K562 (cell line): ENCODE measurements around the gene SSU72. TPM values are rescaled to one million over a fixed set of nuclear protein-coding genes. Genes with fewer than 3 reads are reported as not detected.

ENCODE experiments used
- ATAC-seq: fragments of 200-7000 bp; cut with Tn5 transposase; 3 replicates; pipeline ENCODE4 v1.9.1; 2020; ENCODE audit warnings: moderate library complexity
- BruUV-seq: library from RNA; stranded (reverse); fragments of 400-500 nt; replicated peaks from 2 replicates; lab custom pipeline; 2021; lab: Mats Ljungman, UMichigan
- CTCF ChIA-PET: fragments of 300-600 bp; formaldehyde crosslinking; extraction: SDS; loops from one replicate; lab custom pipeline; 2021; ENCODE audit warnings: low intra/inter-chr PET ratio; lab: Yijun Ruan, JAX
- POLR2A ChIA-PET: fragments of 300-600, 350-650 bp; sonication (Branson Sonifier 250); formaldehyde crosslinking; extraction: SDS; loops from one replicate; lab custom pipeline; 2021; ENCODE audit warnings: antibody characterized with exemption, inconsistent platforms; lab: Yijun Ruan, JAX
- DNase-seq, 4 experiments: peaks; one replicate each; pipeline versions ENCODE4 v3.0.0 to v3.0.0-alpha.2; 2011 to 2018; ENCODE audit warnings: low spot score in 3 of 4, mixed read lengths in 3 of 4; ENCODE audit errors: extremely low read depth in 1 of 4
- FAIRE-seq: peaks from 2 replicates; lab custom pipeline; 2011; peaks lifted over from hg19 to GRCh38; lab: Jason Lieb, UNC
- H2AFZ ChIP-seq: 2 replicates; pipeline ENCODE4 v1.6.0; 2011; ENCODE audit warnings: low read depth, low read length, control low read depth, inconsistent platforms
- H3K27ac ChIP-seq: fragments of 200-600 bp; 3 replicates; pipeline ENCODE4 v1.8.0; 2011; ENCODE audit warnings: low read depth, mild to moderate bottlenecking, control low read depth, inconsistent platforms, low read length, moderate library complexity, mixed read lengths; ENCODE audit errors: extremely low read depth
- H3K27me3 ChIP-seq, 2 experiments: fragments of 300-600 bp in 1 of 2; 2 replicates in 1 of 2; 3 replicates in 1 of 2; pipeline versions ENCODE4 v1.6.0 to v1.8.0; 2011; ENCODE audit warnings: inconsistent platforms in 2 of 2, low read length in 2 of 2, mild to moderate bottlenecking in 1 of 2, mixed read lengths in 1 of 2, moderate library complexity in 1 of 2; ENCODE audit not compliant: control insufficient read depth in 2 of 2, insufficient read depth in 2 of 2
- H3K36me3 ChIP-seq: fragments of 300-600 bp; 3 replicates; pipeline ENCODE4 v1.8.0; 2011; ENCODE audit warnings: mild to moderate bottlenecking, low read length, inconsistent platforms; ENCODE audit not compliant: control insufficient read depth, insufficient read depth
- H3K4me1 ChIP-seq, 2 experiments: fragments of 200-600 bp in 1 of 2; replicated peaks in 1 of 2; 2 replicates in 1 of 2; 3 replicates in 1 of 2; pipeline versions ENCODE4 v1.5.1 to v1.8.0; 2011; ENCODE audit warnings: inconsistent platforms in 2 of 2, low read length in 2 of 2, mild to moderate bottlenecking in 1 of 2, mixed read lengths in 1 of 2, moderate library complexity in 1 of 2; ENCODE audit not compliant: control insufficient read depth in 2 of 2, insufficient read depth in 2 of 2
- H3K4me2 ChIP-seq: 2 replicates; pipeline ENCODE4 v1.6.1; 2011; ENCODE audit warnings: low read length, control low read depth, inconsistent platforms, mixed read lengths; ENCODE audit not compliant: insufficient read depth
- H3K4me3 ChIP-seq: fragments of 200-600 bp; sonication (generic), shearing (Covaris generic); 2 replicates; pipeline ENCODE4 v1.5.1; 2016; ENCODE audit warnings: control low read depth, inconsistent platforms
- H3K79me2 ChIP-seq: fragments of 200-600 bp; 3 replicates; pipeline ENCODE4 v1.8.0; 2011; ENCODE audit warnings: low read length, inconsistent platforms; ENCODE audit not compliant: control insufficient read depth, insufficient read depth
- H3K9ac ChIP-seq, 2 experiments: 2 replicates each; pipeline versions ENCODE4 v1.6.0 to v1.6.1; 2011; ENCODE audit warnings: low read depth in 2 of 2, low read length in 2 of 2, control low read depth in 1 of 2, inconsistent platforms in 1 of 2, mild to moderate bottlenecking in 1 of 2, mixed read lengths in 1 of 2; ENCODE audit not compliant: insufficient read depth in 1 of 2
- H3K9me1 ChIP-seq: one replicate; pipeline ENCODE4 v1.6.0; 2011; ENCODE audit warnings: inconsistent platforms, mild to moderate bottlenecking, low read length, moderate library complexity; ENCODE audit not compliant: control insufficient read depth, insufficient read depth
- H3K9me3 ChIP-seq: replicated peaks from 2 replicates; pipeline ENCODE4 v1.5.1; 2011; ENCODE audit warnings: low read depth, low read length, inconsistent platforms; ENCODE audit not compliant: control insufficient read depth, insufficient read depth
- H4K20me1 ChIP-seq: replicated peaks from 2 replicates; pipeline ENCODE4 v1.6.1; 2011; ENCODE audit warnings: low read length, inconsistent platforms, mixed read lengths; ENCODE audit not compliant: control insufficient read depth, insufficient read depth
- CBFB ChIP-seq: sonication (generic); formaldehyde crosslinking; IDR thresholded peaks from 2 replicates; pipeline ENCODE4 v1.4.0; 2020; ENCODE audit warnings: mild to moderate bottlenecking, missing genetic modification reagents
- CC2D1A ChIP-seq: fragments of 450-650 bp; IDR thresholded peaks from 2 replicates; pipeline ENCODE4 v1.6.1; 2017; ENCODE audit warnings: mild to moderate bottlenecking
- CCAR2 ChIP-seq: fragments of 200-400 bp; formaldehyde crosslinking; IDR thresholded peaks from 2 replicates; pipeline ENCODE4 v1.6.1; 2017; ENCODE audit warnings: mild to moderate bottlenecking, low read depth, low read length
- EP400 ChIP-seq: fragments of 450-650 bp; IDR thresholded peaks from 2 replicates; pipeline ENCODE4 v1.6.1; 2017; ENCODE audit warnings: antibody characterized with exemption, mild to moderate bottlenecking, moderate library complexity
- JUNB ChIP-seq: fragments of 450-650 bp; formaldehyde crosslinking; conservative IDR thresholded peaks from 2 replicates; pipeline ENCODE4 v1.4.0; 2020; ENCODE audit warnings: mild to moderate bottlenecking
- MEIS2 ChIP-seq: fragments of 450-650 bp; IDR thresholded peaks from 2 replicates; pipeline ENCODE4 v1.6.1; 2014; ENCODE audit warnings: mild to moderate bottlenecking; ENCODE audit not compliant: partially characterized antibody
- MTF1 ChIP-seq: fragments of 250-450 bp; sonication (Bioruptor Pico); IDR thresholded peaks from 2 replicates; pipeline ENCODE4 v1.9.0; 2021; ENCODE audit warnings: moderate library complexity, mild to moderate bottlenecking, inconsistent platforms, borderline replicate concordance
- PHB ChIP-seq: fragments of 250-450 bp; sonication (Bioruptor Pico); IDR thresholded peaks from 2 replicates; pipeline ENCODE4 v1.5.0; 2021
- PTBP1 ChIP-seq: fragments of 200-400 bp; formaldehyde crosslinking; IDR thresholded peaks from 2 replicates; pipeline ENCODE4 v1.6.1; 2017; ENCODE audit warnings: low read depth, low read length
- TCF3 ChIP-seq: sonication (generic); formaldehyde crosslinking; IDR thresholded peaks from 2 replicates; pipeline ENCODE4 v1.4.0; 2020; ENCODE audit warnings: mild to moderate bottlenecking, missing genetic modification reagents
- TOE1 ChIP-seq, 2 experiments: fragments of 450-650 bp in 1 of 2; sonication (generic) in 1 of 2; formaldehyde crosslinking in 1 of 2; IDR thresholded peaks; 2 replicates each; pipeline versions ENCODE4 v1.7.1 to v1.8.0; 2016 to 2022; ENCODE audit warnings: borderline replicate concordance in 2 of 2, mild to moderate bottlenecking in 2 of 2, antibody characterized with exemption in 1 of 2, inconsistent platforms in 1 of 2, low read depth in 1 of 2, missing genetic modification reagents in 1 of 2, moderate library complexity in 1 of 2
- WGBS: fragments of 100-300 bp; shearing (Covaris generic); methylation state at CpG from one replicate; pipeline ENCODE4 v1.1.6; 2016; ENCODE audit warnings: low coverage, mixed read lengths; ENCODE audit not compliant: insufficient coverage; ENCODE audit errors: missing lambda C conversion rate; 5-methylcytosine and 5-hydroxymethylcytosine counted together
- in situ Hi-C: fragments of 300-500 bp; cut with MboI; formaldehyde crosslinking; loops from 4 replicates; pipeline ENCODE4 v1.15.0; 2018; ENCODE audit warnings: inconsistent platforms, mixed read lengths
- intact Hi-C: fragments of 100-400 bp; cut with micrococcal nuclease; formaldehyde crosslinking; loops from 2 replicates; pipeline ENCODE4 v1.14.2; 2022
- polyA plus RNA-seq, 8 experiments: library from polyadenylated mRNA; depleted of rRNA in 4 of 8; stranded (reverse) in 5 of 8; unstranded in 3 of 8; fragments of >200 nt; fragmentation: Nextera tagmentation in 2 of 8; fragmentation: Illumina TruSeq in 1 of 8; extraction: Ambion mirVana in 2 of 8; extraction: Trizol in 1 of 8; gene quantifications; 2 replicates each; pipeline versions ENCODE4 v1.2.1 to v1.2.3, GENCODE V29; 2011 to 2014; ENCODE audit warnings: inconsistent platforms in 1 of 8, missing spikeins in 1 of 8
- total RNA-seq, 7 experiments: library from RNA; depleted of rRNA in 6 of 7; stranded (reverse); fragments of >200 nt in 6 of 7; fragmentation: Illumina TruSeq in 2 of 7; extraction: Trizol in 2 of 7; gene quantifications; 2 replicates each; pipeline versions ENCODE4 v1.2.1 to v1.2.3, GENCODE V29; 2011 to 2021; ENCODE audit warnings: low replicate concordance in 1 of 7
- TF ChIP-seq, protein P1 (sequence below): fragments of 450-650 bp; formaldehyde crosslinking; IDR thresholded peaks from 2 replicates; pipeline ENCODE4 v1.4.0; 2022; ENCODE audit warnings: missing genetic modification characterization
- TF ChIP-seq, protein P2 (sequence below): fragments of 450-650 bp; conservative IDR thresholded peaks from 2 replicates; pipeline ENCODE4 v1.6.1; 2016; ENCODE audit warnings: missing genetic modification characterization, low read depth, mild to moderate bottlenecking, missing compliant biosample characterization, moderate library complexity
- TF ChIP-seq, protein P3 (sequence below): sonication (generic); formaldehyde crosslinking; IDR thresholded peaks from 2 replicates; pipeline ENCODE4 v1.8.0; 2022; ENCODE audit warnings: missing genetic modification reagents, mild to moderate bottlenecking, moderate library complexity, borderline replicate concordance

The SSU72 gene
- total and polyA plus RNA-seq, 9 of the 15 experiments (the other 6 are each of a cell fraction or from before 2014, with no cell fraction given): 70.8 to 201 (median 94.6) TPM

DNA sequence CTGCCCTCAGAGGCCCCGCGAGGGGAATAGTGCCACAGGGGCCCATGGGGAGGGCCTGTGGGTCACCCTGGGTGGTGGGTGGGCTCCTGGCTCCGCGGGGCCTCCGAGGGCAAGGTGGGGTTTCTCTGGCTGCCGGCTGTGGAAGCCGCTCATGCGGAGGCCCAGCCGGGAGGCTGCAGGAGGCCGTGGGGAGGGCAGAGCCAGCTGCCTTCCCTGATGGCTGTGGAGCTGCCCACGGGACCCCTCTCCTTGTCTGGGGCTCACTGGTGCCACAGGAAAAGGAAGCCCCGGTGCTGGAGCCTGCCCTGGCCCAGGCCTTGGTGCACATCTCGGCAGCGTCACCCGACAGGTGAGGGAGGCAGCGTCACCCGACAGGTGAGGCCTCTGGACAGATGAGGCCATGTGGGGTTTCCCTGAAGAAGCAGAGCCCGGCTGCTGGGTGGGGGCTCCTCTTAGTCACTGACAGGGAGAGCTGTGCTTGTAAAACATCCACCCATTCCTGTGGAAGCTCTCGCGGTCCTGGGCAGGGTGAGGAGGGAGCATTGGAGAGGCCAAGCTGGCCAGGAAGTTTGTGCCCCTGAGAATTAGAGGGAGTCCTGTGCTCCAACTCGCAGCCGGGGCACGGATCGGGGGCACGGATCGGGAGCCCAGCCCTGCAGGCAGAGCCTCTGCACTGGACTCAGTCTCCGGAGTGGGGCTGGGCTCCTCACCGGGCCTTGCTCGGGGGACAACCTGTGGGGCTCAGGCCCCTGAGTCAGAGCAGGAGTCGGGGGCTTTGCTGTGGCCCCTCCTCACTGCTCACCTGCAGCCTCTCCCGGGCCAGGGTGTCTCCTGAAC, 46.7 kb upstream of the SSU72 start (continued):
- no peak for TF ChIP-seq MTF1 (CRISPR knock-in tag)
- no peak for TF ChIP-seq MEIS2
- no peak for TF ChIP-seq PTBP1
- TF ChIP-seq CBFB (CRISPR knock-in tag): no peak
- TF ChIP-seq JUNB (CRISPR knock-in tag): no peak
- no peak for TF ChIP-seq CCAR2
- TF ChIP-seq, all 486 proteins: peak for 0

DNA sequence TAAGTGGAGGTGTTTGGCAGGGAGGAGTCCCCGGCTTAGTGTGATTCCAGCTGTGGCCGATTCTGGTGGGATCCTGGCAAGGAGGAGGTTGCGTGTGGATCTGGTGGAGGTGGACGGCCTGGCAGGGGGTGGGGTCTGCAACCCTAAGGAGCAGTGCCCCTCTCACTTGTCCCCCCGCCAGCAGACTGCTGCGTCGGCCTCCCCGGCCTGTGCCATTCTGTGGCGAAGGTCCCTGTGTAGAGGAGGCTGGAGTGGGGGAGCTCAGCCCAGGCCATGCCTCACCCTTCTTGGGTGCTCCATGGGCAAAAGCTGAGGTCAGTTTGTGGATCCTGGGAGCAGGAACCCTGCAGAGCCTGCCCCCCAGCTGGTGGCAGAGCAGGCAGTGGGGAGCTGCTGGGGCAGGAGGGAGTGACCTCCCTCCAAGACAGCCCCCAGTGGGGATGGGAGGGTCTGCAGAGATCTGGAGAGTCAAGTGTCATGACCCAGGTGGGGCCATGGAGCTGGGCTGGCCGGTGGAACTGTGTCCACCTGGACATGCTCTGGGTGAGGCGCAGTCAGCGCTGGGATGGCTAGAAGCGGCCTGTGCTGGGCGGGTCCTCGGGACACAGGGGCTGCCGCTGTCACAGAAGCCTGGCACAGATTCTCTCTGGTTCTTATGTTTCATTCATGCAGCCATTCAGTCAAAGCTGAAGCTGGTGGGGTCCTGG, 45.9 kb upstream of the SSU72 start:
- WGBS: 73% methylated on average over 15 of the region's 16 CpGs
- no peak for FAIRE-seq
- Histone ChIP-seq H3K27ac (no peak overlapping the region), H3K36me3 (peaks cover 9% of the 10 kb centered on the region; the same call in 2 of the 3 replicates), H4K20me1 (peaks cover 18% of the 10 kb centered on the region; the same call in 1 of the 2 replicates), H3K4me3 (no peak overlapping the region), H3K9ac (peak overlapping the region in 1 of 2 experiments; percentile 78; a peak in 2 of 4 replicates), H3K27me3 (no peaks in the 10 kb centered on the region), H3K4me1 (peaks cover 9 to 91% of the 10 kb centered on the region in 2 experiments; a peak in 3 of 5 replicates), H3K4me2 (no peak overlapping the region), H3K79me2 (peaks cover 12% of the 10 kb centered on the region), H3K9me3 (no peaks in the 10 kb centered on the region), H3K9me1 (no peaks in the 10 kb centered on the region), H2AFZ (no peak overlapping the region)
- intact Hi-C loops: no loop called here
- ChIA-PET POLR2A (no interaction called here), CTCF (interaction anchor here (1.7 kb wide), 1 partner anchor 47 kb away, joined by 5 read pairs; no protein-coding TSS in a partner anchor)
- DNase-seq: no peak
- ATAC-seq: no peak
- in situ Hi-C loops: no loop called here
- no TSS peak for BruUV-seq
- TF ChIP-seq, protein P1, sequence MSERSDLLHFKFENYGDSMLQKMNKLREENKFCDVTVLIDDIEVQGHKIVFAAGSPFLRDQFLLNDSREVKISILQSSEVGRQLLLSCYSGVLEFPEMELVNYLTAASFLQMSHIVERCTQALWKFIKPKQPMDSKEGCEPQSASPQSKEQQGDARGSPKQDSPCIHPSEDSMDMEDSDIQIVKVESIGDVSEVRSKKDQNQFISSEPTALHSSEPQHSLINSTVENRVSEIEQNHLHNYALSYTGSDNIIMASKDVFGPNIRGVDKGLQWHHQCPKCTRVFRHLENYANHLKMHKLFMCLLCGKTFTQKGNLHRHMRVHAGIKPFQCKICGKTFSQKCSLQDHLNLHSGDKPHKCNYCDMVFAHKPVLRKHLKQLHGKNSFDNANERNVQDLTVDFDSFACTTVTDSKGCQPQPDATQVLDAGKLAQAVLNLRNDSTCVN (CRISPR knock-in tag): no peak
- TF ChIP-seq TCF3 (CRISPR knock-in tag): no peak
- TF ChIP-seq, protein P2, sequence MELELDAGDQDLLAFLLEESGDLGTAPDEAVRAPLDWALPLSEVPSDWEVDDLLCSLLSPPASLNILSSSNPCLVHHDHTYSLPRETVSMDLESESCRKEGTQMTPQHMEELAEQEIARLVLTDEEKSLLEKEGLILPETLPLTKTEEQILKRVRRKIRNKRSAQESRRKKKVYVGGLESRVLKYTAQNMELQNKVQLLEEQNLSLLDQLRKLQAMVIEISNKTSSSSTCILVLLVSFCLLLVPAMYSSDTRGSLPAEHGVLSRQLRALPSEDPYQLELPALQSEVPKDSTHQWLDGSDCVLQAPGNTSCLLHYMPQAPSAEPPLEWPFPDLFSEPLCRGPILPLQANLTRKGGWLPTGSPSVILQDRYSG (tag): no peak
- no peak for TF ChIP-seq EP400
- no peak for TF ChIP-seq PHB (CRISPR knock-in tag)
- 0 out of 2 replicates have a peak, but pooled peaks have one; percentile 2 for TF ChIP-seq CC2D1A
- no peak for TF ChIP-seq TOE1 (IDR thresholded peaks at IDR 0.05; ENCODE audit: borderline replicate concordance)
- no peak for TF ChIP-seq TOE1 (CRISPR knock-in tag; IDR thresholded peaks at IDR 0.05; ENCODE audit: borderline replicate concordance, low read depth)
- no peak for TF ChIP-seq CCAR2
- TF ChIP-seq, protein P3, sequence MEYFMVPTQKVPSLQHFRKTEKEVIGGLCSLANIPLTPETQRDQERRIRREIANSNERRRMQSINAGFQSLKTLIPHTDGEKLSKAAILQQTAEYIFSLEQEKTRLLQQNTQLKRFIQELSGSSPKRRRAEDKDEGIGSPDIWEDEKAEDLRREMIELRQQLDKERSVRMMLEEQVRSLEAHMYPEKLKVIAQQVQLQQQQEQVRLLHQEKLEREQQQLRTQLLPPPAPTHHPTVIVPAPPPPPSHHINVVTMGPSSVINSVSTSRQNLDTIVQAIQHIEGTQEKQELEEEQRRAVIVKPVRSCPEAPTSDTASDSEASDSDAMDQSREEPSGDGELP (CRISPR knock-in tag): peak; percentile 24; the same call in 1 of the 2 replicates
